Left forelimb (tissue), 1 donor: Measurements from ENCODE around the gene OLFML1.

Experiments used
- DNase-seq: peaks from one replicate; pipeline ENCODE4 v3.0.0-alpha.2; 2018; ENCODE audit warnings: low spot score

The OLFML1 gene

DNA sequence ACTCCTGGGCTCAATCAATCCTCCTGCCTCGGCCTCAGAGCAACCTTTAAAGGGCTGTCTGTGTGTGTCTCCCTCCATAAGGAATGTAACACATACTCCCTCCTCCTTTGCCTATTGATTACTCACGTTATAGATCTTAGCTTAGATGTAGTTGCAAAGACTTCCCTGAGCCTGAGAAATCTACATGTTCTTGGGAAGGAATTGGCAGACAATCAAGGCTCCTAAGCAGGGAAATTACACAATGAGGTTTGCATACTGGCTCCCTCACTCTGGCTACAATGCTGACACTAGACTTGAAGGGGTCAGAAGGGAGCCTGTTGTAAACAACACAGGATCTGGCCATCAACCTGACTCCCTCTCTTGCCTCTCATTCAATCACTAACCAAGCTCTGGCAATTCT is 5.2 kb upstream of the OLFML1 start:
- no peak for DNase-seq

DNA sequence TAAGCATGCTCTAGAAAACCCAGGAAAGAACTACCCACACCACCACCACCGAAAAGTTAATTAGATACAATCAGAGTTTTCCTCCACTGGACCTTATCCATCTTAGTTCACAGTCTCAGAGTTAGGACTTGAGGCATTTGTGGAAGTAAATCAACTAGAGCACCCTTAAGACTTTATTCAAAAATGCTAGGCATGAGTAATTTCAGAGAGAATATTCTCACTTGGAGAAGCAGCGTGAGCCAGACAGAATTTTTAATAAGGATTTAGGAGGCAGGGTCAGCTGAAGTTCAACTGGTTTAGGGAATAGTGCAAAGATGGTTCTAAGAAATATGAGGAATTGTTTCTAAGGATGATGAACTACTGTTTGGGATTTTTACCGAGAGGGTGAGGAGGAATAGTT is 1.2 kb upstream of the OLFML1 start:
- DNase-seq = no peak

DNA sequence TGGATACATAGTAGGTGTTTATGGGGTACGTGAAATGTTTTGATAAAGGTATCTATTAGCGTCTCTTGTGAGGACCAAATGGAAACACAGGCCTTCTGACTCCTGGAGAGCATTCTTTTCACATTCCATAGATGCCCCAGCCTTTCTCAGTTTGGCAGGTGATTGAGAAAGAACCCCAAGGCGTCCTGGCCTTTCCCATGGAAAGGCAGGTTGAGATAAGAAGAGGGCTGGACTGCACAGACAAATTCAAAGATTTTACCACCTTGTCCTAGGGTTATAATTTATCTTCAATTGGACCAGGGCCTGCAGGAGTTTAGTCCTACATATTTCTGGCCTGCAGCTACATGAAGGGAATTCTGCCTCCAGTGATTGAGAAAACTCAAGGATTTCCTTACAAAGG is 661 bp upstream of the OLFML1 start:
- no peak for DNase-seq

DNA sequence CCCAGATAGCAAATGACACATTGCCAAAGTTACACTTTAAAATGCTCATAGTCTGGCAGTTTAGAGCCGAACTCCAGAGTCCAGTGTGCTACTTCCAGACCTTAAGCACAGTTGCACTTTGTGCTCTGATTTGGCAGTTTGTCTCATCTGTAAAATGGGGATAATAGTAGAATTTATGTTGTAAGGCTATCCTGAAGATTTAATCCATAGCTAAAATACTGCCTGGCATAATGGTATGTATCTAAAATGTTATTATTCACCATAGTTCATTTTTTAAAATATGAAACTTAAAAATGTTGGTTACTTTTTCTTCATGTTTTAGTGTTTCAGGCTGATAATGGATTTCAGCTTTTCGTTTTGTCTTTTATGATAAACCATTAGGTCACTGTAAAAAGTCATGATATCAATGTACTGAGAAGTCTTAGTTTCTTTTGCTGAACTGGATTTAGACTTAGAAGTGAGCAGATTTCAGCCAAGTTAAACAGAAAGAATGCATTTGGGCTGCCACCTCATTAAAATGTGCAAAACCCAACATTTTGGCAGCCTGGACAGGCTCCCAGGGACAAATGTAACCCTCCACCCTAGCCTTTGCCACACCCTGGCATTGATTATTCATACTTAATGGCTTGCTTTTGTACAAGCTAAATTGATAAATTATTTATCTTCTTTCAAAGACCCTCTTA is 933 bp downstream of the OLFML1 start:
- DNase-seq = no peak

DNA sequence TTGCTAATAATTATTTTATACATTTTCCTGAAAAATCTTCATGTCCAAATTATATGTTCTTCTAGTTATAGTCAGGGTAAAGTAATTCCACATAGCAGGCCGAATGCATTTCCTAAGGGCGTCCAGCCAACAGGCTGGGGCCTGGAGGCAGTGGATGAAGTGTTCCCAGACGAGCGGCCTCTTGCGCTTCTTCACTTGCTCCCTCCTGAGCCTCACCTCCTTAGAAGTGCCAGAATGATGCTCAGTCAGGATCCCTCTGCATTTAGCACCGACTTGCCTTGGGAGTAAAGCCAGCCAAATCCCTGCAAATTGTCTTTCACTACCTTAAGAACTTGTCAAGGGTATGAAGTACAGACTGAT is 1.5 kb downstream of the OLFML1 start:
- peak; percentile 76 for DNase-seq

DNA sequence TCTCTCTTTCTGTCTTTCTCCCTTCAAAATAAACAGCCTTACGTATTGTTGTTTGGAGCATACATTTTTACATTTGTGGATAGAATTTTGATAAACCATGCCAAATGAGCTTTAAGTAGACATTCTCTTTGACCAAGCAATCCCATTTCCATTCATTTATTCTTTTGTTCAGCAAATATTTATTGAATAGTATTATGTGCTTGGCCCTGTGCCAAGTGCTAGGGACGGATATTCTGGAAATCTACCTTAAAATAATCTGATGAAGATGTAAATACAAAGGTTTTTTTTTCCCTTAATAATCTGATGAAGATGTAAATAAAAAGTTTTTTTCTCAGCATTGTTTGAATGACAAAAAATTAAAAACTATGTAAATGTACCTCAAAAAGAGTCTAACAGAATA is 2.1 kb downstream of the OLFML1 start:
- no peak for DNase-seq

DNA sequence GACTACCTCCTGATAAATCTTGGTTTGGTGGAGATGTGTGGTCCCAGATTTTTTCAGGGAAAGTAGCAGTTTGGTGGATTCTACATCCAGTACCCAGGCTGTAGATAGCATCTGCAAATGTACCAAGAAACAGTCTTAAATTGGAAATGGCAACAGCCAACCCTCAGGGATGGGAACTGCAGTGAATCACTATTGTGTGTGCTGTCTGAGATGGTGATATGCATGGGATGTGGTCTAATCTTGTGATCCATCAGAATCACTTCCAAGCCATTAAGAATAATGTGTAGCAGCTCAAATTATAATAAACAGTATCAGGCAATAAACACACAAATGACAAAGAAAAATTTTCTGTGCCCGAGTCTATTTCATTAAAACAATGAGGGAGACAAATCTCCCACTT is 3.4 kb downstream of the OLFML1 start:
- DNase-seq = no peak

DNA sequence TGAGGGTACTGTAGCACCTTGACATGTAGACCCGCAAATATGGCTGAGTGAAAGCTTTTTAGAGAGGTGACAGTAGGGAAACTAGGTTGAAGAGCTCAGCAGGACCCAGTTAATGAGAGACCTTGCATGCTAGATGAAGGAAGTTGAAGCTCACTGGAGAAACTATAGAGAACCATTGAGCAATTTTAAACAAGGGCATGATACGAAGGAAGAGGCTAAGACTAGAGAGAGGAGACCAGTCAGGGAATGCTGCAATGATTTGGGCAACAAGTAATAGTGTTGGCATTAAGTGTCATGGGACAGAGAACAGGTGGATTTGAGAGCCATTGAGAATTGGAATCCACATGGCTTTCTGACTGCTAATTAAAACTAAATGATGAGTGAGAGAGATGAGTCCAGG is 4.1 kb downstream of the OLFML1 start:
- DNase-seq = no peak

DNA sequence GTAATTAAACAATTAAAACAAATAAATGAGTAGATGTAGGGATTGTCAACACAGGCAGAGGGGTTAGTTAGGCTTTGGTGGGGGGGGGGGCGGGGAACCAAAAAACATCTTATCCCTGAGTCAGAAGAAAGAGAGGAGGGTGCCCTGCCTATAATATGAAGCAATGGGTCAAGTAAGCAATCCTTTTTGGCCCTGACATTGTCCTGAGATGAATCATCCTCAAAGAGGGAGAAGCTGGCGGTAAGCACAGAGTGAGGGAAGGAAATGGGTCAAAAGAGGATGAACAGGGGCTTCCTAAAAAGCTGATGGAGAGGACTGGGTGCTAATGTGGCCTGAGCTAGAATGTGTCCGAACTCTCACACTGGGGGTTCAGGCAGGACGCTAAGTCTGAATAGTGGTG is 4.7 kb downstream of the OLFML1 start:
- DNase-seq = no peak

DNA sequence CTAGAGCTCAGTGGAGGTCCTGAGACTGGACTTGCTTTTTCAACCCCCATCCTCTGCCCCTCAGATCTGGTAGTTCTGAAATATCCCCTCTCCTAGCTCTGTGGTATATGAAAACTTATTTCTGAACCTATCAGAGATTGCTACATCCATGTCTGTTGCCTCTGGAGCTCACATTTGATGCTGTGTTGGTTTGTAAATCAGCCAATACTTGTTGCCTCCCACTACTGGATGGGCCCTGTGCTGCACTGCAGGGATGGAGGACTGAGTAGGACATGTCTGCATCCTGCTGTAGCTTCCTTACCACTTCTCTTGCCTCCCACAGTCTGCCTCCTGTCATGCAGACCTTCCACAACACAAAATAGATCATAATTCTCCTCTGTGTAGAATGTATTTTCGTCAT is 5.2 kb downstream of the OLFML1 start:
- no peak for DNase-seq

DNA sequence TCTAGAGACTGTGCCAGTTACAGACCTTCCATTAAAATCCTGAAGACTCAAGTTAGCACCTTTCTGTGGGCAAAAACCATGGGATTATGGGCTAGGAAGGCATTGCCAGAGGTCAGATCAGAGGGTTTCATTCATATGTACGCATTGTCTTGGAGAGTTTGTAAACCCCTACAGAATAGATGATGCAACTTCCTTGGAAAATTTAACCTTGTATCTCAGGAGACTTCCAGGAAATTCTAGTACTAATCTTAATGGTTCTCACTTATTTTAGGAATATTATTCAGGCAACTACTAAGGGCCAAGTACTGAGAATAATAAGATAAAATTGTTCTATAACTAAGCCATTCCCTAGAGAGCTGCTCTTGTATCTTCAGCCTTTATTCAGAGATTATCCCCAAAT is 6.9 kb downstream of the OLFML1 start:
- DNase-seq = no peak

DNA sequence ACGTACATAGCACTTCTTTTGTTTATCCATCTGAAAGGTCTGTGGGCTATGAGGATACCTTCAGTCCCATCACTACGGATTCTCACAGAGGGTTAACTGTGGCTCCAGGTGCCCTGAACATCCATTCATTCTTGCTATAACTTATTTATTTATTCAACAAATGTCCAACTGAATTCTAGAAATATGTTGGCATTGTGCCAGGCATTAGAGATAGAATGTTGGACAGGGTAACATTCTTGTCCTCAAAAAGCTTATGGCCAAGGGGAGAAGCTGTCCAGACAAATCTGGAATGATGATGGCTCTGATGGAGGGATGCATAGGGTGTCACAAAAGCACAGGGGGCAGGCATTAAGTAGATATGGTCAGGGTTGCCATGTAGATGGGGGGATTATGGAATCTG is 8.4 kb downstream of the OLFML1 start:
- DNase-seq = no peak

DNA sequence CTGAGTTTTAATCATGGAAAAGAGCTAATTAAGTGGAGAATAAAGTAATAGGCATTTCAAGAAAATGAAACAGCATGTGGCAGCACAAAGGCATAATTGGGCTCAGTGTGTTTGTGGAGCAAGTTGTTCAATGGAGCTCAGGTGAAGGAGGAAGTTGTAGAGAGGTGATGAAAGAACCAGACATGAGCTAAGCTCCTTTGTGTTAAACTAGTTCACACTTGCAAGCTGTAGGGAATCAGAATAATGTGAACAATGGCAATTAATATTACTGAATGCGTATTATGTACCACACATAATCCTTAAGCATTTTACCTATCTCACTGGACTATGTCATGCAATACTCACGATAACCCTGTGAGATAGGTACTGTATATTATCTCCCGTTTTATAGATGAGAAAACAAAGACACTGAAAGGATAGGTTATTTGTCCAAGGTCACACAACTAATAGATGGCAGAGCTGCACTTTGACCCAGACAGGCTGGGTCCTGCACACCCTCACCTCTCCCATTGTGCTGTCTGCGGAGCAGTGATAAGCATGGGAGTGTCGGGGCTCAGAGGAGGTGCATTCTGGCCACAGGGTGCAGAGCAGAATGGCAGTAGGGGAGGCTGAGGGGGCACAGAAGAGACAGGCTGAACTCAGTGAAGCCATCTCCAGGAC is 8.9 kb downstream of the OLFML1 start:
- no peak for DNase-seq

DNA sequence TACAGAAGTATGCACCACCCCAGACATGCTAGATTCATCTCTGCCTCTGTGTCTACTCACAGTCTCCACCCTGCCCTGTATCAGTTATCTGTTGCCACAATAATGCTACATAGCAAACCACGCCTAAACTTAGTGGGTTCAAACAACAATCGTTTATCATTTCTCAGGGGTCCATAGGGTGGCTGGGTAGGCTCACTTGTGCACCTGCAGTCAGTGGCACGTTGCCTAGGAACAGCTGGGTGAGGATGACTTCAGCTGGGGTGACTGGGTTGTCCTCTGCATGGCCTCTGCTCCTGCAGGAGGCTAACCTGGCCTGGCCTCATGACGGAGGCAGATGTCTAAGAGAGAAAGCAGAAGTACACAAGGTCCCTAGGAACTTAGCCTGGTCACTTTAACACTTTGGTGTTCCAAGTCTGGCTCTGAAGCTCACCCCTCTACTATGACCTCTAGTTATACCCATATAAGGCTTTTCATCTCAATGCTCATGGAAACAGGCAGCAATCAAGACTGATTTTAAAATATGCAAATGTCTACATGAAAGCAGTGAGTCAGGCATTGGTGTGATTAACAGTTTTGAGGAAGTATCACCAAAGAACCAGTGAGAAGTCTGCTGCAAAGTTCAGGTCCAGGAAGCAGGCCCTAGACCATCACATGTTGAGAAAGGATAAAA is 10.7 kb downstream of the OLFML1 start:
- DNase-seq = no peak

DNA sequence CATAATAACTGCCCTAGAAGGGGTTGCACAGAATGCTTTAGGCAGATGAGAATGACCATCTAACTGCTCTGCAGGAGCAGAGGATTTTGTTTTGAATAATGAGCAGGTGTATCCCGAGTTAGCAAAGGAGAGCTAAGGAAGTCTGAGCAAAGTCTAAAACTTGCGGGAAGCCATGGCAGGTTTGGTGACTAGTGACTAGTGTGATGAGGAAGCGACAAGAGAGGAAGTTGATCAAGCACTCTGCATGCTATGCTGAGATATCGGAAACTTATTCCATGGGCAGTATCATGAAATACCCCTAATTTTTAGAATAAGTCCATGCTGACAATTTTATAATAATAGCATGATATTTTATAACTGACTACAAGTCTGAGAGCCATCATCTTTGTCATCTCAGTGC is 12.9 kb downstream of the OLFML1 start:
- DNase-seq = no peak

DNA sequence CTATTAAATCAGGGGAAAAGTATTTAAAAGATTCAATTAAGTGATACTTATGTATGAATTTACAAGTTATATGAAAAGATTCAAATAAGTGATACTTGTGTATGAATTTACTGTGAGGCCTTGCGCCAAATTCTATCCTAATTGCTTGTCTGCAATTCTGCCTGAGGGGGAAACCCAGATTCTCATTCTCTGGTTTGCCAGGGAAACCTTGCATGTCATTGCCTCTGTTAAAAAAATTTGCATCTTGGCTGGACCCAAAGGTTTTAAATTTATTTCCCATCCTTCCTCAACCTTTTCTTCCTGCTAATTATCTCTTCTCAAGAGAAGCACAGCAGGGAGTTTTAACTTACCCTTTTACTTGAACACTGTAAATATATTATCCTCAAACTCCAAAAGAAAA is 13.8 kb downstream of the OLFML1 start:
- DNase-seq = no peak

DNA sequence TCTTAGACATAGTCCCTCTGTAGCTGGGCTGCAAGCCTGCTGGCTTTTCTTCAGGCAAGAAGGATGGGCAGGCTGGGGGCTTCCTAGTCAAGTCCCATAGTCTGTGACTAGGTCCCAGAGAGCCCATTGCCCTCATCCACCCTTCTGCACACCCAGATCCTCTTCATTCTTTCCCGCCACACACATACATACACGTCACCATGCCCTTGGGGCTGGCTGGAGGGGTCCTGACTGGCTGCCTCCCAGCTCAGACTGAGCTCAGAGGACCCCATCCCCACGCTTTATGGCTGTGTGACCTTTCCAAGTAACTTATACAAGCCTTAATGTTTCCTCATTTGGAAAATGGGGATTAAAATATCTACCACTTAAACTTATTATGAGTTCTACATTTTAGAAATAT is 14.9 kb downstream of the OLFML1 start:
- no peak for DNase-seq

DNA sequence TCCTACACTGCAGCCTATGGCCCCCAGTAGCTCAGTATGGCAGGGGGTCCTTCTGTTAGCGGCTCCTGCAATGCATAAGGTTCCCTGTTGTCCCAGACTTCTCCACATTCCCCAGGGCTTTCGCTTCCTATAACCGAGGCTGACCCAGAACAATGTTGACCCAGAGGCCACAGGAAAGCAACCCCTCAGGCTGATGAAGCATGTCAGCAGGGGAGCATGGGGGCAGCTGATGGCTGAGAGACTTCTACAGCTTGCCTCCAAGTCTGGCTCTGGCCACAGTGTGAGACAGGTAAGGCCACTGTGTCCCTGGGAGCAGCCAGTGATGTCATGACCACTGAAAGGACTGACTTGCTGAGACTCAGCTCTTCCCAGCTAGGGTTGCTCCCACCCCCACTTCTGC is 15.9 kb downstream of the OLFML1 start:
- DNase-seq = no peak

DNA sequence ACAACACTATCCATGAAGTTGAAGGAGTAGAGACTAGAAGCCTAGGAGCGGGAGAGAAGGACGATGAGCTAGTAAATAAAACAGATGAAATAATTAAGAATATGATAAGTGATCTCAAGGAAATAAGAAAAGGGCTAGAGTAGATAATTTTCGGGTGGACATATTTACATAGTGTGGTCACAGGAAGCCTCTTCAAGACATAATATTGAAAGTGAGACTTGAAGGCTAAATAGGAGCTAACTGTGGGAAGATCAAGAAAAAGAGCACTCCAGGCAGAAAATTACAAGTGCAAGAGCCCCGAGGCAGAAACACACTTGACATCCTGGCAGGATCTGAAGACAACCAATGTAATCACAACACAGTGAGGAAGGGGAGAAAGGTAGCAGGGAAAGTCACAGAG is 16.6 kb downstream of the OLFML1 start:
- no peak for DNase-seq

DNA sequence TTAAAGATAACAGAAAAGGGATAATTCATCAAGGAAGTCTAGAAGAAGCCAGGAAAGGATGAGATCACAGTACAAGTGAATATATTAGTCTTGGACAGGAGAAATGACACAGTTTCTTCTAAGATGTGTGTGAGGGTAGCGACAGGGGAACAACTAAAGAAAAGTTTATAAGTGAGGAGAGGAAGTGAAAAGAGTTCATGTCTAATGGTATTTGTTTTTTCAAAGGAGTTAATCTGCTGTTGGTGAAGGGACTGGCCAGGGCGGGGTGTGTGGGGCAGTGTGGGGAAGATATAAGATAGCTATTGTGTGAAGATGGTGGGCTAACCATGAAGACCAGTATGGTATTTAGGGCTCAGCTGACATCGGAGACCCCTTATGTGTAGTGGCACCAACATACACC is 20.9 kb downstream of the OLFML1 start:
- no peak for DNase-seq

DNA sequence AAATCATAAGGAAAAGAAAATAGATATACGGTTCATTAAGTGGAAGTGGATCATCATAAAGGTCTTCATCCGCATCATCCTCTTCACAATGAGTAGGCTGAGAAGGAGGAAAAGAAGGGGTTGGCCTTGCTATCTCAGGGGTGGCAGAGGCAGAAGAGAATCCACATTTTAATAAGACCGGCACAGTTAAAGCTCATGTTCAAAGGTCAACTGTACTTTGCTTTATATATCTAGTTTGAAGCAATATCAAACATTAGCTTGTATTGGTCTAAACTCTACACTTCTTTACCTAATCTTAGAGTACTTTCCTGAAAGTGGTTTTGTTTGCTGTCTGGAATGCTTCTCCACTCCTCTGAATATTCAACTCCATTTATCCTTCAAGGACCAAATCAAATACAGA is 22.8 kb downstream of the OLFML1 start:
- DNase-seq = no peak

DNA sequence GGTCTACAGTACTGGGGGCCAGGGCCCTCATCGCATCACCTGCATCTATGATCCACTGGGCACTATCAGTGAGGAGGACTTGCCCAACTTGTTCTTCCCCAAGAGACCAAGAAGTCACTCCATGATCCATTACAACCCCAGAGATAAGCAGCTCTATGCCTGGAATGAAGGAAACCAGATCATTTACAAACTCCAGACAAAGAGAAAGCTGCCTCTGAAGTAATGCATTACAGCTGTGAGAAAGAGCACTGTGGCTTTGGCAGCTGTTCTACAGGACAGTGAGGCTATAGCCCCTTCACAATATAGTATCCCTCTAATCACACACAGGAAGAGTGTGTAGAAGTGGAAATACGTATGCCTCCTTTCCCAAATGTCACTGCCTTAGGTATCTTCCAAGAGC is 24.7 kb downstream of the OLFML1 start:
- no peak for DNase-seq

DNA sequence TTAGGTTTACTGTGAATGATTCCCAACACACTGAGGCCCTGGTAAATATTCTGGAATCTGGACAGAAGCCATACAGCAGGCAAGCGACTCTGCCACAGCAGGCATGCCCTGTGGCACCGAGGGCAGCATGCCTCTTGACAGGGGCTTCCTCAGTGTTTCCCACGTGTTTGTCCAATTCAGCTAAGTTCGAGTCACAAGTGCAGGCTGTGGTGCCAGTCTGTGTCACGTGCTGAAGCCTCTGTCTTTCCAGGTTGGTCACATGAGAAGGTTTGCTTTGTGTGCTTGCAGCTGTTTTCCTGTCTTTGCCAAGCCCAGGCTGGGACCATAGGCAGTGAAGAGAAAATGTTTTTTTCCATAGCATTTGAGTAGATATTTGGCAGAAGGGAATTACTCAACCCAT is 26.1 kb downstream of the OLFML1 start:
- peak; percentile 73 for DNase-seq
